OCI-LY3 (cell line): Measurements from ENCODE around the gene CEMIP.

Experiments
- EZH2phosphoT487 ChIP-seq: fragments of 200-600 bp; shearing (Covaris generic); IDR thresholded peaks from 2 replicates; pipeline ENCODE4 v1.6.1; 2018; ENCODE audit warnings: antibody characterized with exemption, mixed run types, low read depth
- TF ChIP-seq, protein P1 (sequence below): fragments of 200-600, 300-600 bp; sonication (generic); IDR thresholded peaks from 2 replicates; pipeline ENCODE4 v1.5.1; 2014; ENCODE audit warnings: antibody characterized with exemption, low read length, low read depth

DNA sequence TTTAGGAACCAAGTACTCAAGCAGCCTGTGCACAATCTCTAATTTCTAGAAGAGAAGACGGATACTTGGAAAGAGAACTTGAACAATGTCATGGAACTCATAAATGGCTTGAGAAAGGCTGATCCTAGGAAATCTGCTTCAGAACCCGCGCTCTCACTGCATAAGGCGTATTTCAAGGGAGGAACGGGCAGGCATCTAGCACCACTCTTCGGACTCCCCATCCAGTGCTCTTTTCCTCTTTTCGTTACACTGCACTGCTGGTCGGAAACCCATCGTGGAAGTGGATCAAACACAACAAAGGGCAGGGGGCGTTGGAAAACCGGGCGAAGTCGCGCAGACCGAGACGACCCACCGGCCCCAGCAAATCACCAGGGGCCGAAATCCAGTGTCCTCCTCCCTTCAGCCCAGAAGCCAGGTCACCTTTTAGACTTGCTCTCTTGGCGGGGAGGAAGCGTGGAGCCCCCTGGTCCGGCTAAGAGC is 221.0 kb downstream of the CEMIP start:
- TF ChIP-seq, protein P1, sequence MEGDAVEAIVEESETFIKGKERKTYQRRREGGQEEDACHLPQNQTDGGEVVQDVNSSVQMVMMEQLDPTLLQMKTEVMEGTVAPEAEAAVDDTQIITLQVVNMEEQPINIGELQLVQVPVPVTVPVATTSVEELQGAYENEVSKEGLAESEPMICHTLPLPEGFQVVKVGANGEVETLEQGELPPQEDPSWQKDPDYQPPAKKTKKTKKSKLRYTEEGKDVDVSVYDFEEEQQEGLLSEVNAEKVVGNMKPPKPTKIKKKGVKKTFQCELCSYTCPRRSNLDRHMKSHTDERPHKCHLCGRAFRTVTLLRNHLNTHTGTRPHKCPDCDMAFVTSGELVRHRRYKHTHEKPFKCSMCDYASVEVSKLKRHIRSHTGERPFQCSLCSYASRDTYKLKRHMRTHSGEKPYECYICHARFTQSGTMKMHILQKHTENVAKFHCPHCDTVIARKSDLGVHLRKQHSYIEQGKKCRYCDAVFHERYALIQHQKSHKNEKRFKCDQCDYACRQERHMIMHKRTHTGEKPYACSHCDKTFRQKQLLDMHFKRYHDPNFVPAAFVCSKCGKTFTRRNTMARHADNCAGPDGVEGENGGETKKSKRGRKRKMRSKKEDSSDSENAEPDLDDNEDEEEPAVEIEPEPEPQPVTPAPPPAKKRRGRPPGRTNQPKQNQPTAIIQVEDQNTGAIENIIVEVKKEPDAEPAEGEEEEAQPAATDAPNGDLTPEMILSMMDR = no peak
- TF ChIP-seq EZH2phosphoT487 = no peak
